ENCODE results near the gene TNRC18.
"Not testable (repeated sequence)": the region's sequence is repeated elsewhere in the genome, so short reads cannot be mapped to it uniquely, and the experiment has no call there.

The TNRC18 gene

GRCh38 chr7:5330288-5330687 is 93.3 kb downstream of the TNRC18 start:
- Histone ChIP-seq H3K4me3 (ENCODE audit: low read depth in 1 of 5, low read length in 5 of 5) (no peak overlapping the region), H3K36me3 (ENCODE audit: control insufficient read depth in 5 of 5, insufficient read depth in 5 of 5, low read length in 5 of 5) (peaks cover 2 to 72% (median 51%) of the 10 kb centered on the region in 5 donors), H3K27me3 (ENCODE audit: control insufficient read depth in 5 of 5, insufficient read depth in 4 of 5, low read length in 5 of 5) (no peaks in the 10 kb centered on the region), H3K27ac (ENCODE audit: low read depth, low read length) (no peak overlapping the region), H3K9ac (ENCODE audit: low read length in 5 of 5) (no peak overlapping the region), H3K4me1 (ENCODE audit: control insufficient read depth in 5 of 5, insufficient read depth in 5 of 5, low read length in 5 of 5) (peaks cover 0 to 2% (median 0%) of the 10 kb centered on the region in 5 donors), H3K9me3 (ENCODE audit: control insufficient read depth in 5 of 5, low read length in 5 of 5) (no peaks in the 10 kb centered on the region)

- peaks cover 0 to 68% (median 51%) of the 10 kb centered on the region in 5 donors for H3K36me3 ChIP-seq (ENCODE audit: control insufficient read depth in 5 of 5, insufficient read depth in 5 of 5, low read length in 5 of 5)
These were observed 98.7 kb downstream of the TNRC18 start for GRCh38 chr7:5324961-5325360.

GRCh38 chr7:5323800-5324781 is 99.5 kb downstream of the TNRC18 start:
- not testable (repeated sequence) for H3K27ac ChIP-seq (ENCODE audit: low read depth, low read length); H3K4me3 ChIP-seq (ENCODE audit: low read depth in 1 of 5, low read length in 5 of 5); H3K27me3 ChIP-seq (ENCODE audit: control insufficient read depth in 5 of 5, insufficient read depth in 4 of 5, low read length in 5 of 5); H3K9me3 ChIP-seq (ENCODE audit: control insufficient read depth in 5 of 5, low read length in 5 of 5); H3K9ac ChIP-seq (ENCODE audit: low read length in 5 of 5)
- Histone ChIP-seq H3K36me3 (ENCODE audit: control insufficient read depth in 5 of 5, insufficient read depth in 5 of 5, low read length in 5 of 5) (peaks cover 0 to 71% (median 54%) of the 10 kb centered on the region in 5 donors), H3K4me1 (ENCODE audit: control insufficient read depth in 5 of 5, insufficient read depth in 5 of 5, low read length in 5 of 5) (peaks cover 0 to 14% (median 5%) of the 10 kb centered on the region in 5 donors)

More at GRCh38 chr7:5324961-5325360, 98.7 kb downstream of the TNRC18 start:
- no peak overlapping the region for H3K27ac ChIP-seq (ENCODE audit: low read depth, low read length)
- no peaks in the 10 kb centered on the region for H3K27me3 ChIP-seq (ENCODE audit: control insufficient read depth in 5 of 5, insufficient read depth in 4 of 5, low read length in 5 of 5)
- H3K9me3 ChIP-seq (ENCODE audit: control insufficient read depth in 5 of 5, low read length in 5 of 5) = no peaks in the 10 kb centered on the region
- no peak overlapping the region for H3K9ac ChIP-seq (ENCODE audit: low read length in 5 of 5)
- H3K4me3 ChIP-seq (ENCODE audit: low read depth in 1 of 5, low read length in 5 of 5) = no peak overlapping the region
- peaks cover 0 to 14% (median 5%) of the 10 kb centered on the region in 5 donors for H3K4me1 ChIP-seq (ENCODE audit: control insufficient read depth in 5 of 5, insufficient read depth in 5 of 5, low read length in 5 of 5)

GRCh38 chr7:5322621-5323410 is 100.8 kb downstream of the TNRC18 start:
- Histone ChIP-seq H3K9me3 (ENCODE audit: control insufficient read depth in 5 of 5, low read length in 5 of 5) (peaks cover 0 to 6% (median 5%) of the 10 kb centered on the region in 5 donors), H3K4me3 (ENCODE audit: low read depth in 1 of 5, low read length in 5 of 5) (no peak overlapping the region), H3K27me3 (ENCODE audit: control insufficient read depth in 5 of 5, insufficient read depth in 4 of 5, low read length in 5 of 5) (no peaks in the 10 kb centered on the region), H3K9ac (ENCODE audit: low read length in 5 of 5) (peak overlapping the region in 1 of 5 donors; percentile 35), H3K4me1 (ENCODE audit: control insufficient read depth in 5 of 5, insufficient read depth in 5 of 5, low read length in 5 of 5) (peaks cover 0 to 14% (median 5%) of the 10 kb centered on the region in 5 donors), H3K36me3 (ENCODE audit: control insufficient read depth in 5 of 5, insufficient read depth in 5 of 5, low read length in 5 of 5) (peaks cover 0 to 70% (median 59%) of the 10 kb centered on the region in 5 donors), H3K27ac (ENCODE audit: low read depth, low read length) (no peak overlapping the region)

- peaks cover 0 to 6% (median 5%) of the 10 kb centered on the region in 5 donors for H3K9me3 ChIP-seq (ENCODE audit: control insufficient read depth in 5 of 5, low read length in 5 of 5)
- peaks cover 0 to 68% (median 62%) of the 10 kb centered on the region in 5 donors for H3K36me3 ChIP-seq (ENCODE audit: control insufficient read depth in 5 of 5, insufficient read depth in 5 of 5, low read length in 5 of 5)
- no peak overlapping the region for H3K9ac ChIP-seq (ENCODE audit: low read length in 5 of 5)
- H3K27ac ChIP-seq (ENCODE audit: low read depth, low read length) = no peak overlapping the region
- H3K4me1 ChIP-seq (ENCODE audit: control insufficient read depth in 5 of 5, insufficient read depth in 5 of 5, low read length in 5 of 5) = peaks cover 0 to 14% (median 5%) of the 10 kb centered on the region in 5 donors
- no peak overlapping the region for H3K4me3 ChIP-seq (ENCODE audit: low read depth in 1 of 5, low read length in 5 of 5)
- H3K27me3 ChIP-seq (ENCODE audit: control insufficient read depth in 5 of 5, insufficient read depth in 4 of 5, low read length in 5 of 5) = no peaks in the 10 kb centered on the region
These were observed 102.7 kb downstream of the TNRC18 start for GRCh38 chr7:5320802-5321396.

GRCh38 chr7:5320391-5320790 is 103.2 kb downstream of the TNRC18 start:
- peaks cover 0 to 73% (median 67%) of the 10 kb centered on the region in 5 donors for H3K36me3 ChIP-seq (ENCODE audit: control insufficient read depth in 5 of 5, insufficient read depth in 5 of 5, low read length in 5 of 5)
- peaks cover 0 to 6% (median 5%) of the 10 kb centered on the region in 5 donors for H3K9me3 ChIP-seq (ENCODE audit: control insufficient read depth in 5 of 5, low read length in 5 of 5)

GRCh38 chr7:5318613-5319012 is 105.0 kb downstream of the TNRC18 start:
- peaks cover 0 to 74% (median 69%) of the 10 kb centered on the region in 5 donors for H3K36me3 ChIP-seq (ENCODE audit: control insufficient read depth in 5 of 5, insufficient read depth in 5 of 5, low read length in 5 of 5)
- not testable (repeated sequence) for H3K27ac ChIP-seq (ENCODE audit: low read depth, low read length)

More at GRCh38 chr7:5320391-5320790, 103.2 kb downstream of the TNRC18 start:
- Histone ChIP-seq H3K4me1 (ENCODE audit: control insufficient read depth in 5 of 5, insufficient read depth in 5 of 5, low read length in 5 of 5) (peaks cover 0 to 14% (median 5%) of the 10 kb centered on the region in 5 donors), H3K27me3 (ENCODE audit: control insufficient read depth in 5 of 5, insufficient read depth in 4 of 5, low read length in 5 of 5) (no peaks in the 10 kb centered on the region), H3K27ac (ENCODE audit: low read depth, low read length) (no peak overlapping the region), H3K9ac (ENCODE audit: low read length in 5 of 5) (no peak overlapping the region), H3K4me3 (ENCODE audit: low read depth in 1 of 5, low read length in 5 of 5) (no peak overlapping the region)

GRCh38 chr7:5315761-5316160 is 107.9 kb downstream of the TNRC18 start:
- peaks cover 0 to 82% (median 68%) of the 10 kb centered on the region in 5 donors for H3K36me3 ChIP-seq (ENCODE audit: control insufficient read depth in 5 of 5, insufficient read depth in 5 of 5, low read length in 5 of 5)
- H3K4me3 ChIP-seq (ENCODE audit: low read depth in 1 of 5, low read length in 5 of 5) = no peak overlapping the region
- H3K27ac ChIP-seq (ENCODE audit: low read depth, low read length) = no peak overlapping the region
- H3K27me3 ChIP-seq (ENCODE audit: control insufficient read depth in 5 of 5, insufficient read depth in 4 of 5, low read length in 5 of 5) = no peaks in the 10 kb centered on the region
- no peak overlapping the region for H3K9ac ChIP-seq (ENCODE audit: low read length in 5 of 5)
- peaks cover 0 to 6% (median 5%) of the 10 kb centered on the region in 5 donors for H3K9me3 ChIP-seq (ENCODE audit: control insufficient read depth in 5 of 5, low read length in 5 of 5)
- no peaks in the 10 kb centered on the region for H3K4me1 ChIP-seq (ENCODE audit: control insufficient read depth in 5 of 5, insufficient read depth in 5 of 5, low read length in 5 of 5)

More at GRCh38 chr7:5318613-5319012, 105.0 kb downstream of the TNRC18 start:
- not testable (repeated sequence) for H3K27me3 ChIP-seq (ENCODE audit: control insufficient read depth in 5 of 5, insufficient read depth in 4 of 5, low read length in 5 of 5); H3K9ac ChIP-seq (ENCODE audit: low read length in 5 of 5); H3K9me3 ChIP-seq (ENCODE audit: control insufficient read depth in 5 of 5, low read length in 5 of 5); H3K4me3 ChIP-seq (ENCODE audit: low read depth in 1 of 5, low read length in 5 of 5); H3K4me1 ChIP-seq (ENCODE audit: control insufficient read depth in 5 of 5, insufficient read depth in 5 of 5, low read length in 5 of 5)

GRCh38 chr7:5314864-5315263 is 108.8 kb downstream of the TNRC18 start:
- H3K4me3 ChIP-seq (ENCODE audit: low read depth in 1 of 5, low read length in 5 of 5) = no peak overlapping the region
- H3K27me3 ChIP-seq (ENCODE audit: control insufficient read depth in 5 of 5, insufficient read depth in 4 of 5, low read length in 5 of 5) = no peaks in the 10 kb centered on the region
- peaks cover 0 to 77% (median 63%) of the 10 kb centered on the region in 5 donors for H3K36me3 ChIP-seq (ENCODE audit: control insufficient read depth in 5 of 5, insufficient read depth in 5 of 5, low read length in 5 of 5)
- peaks cover 0 to 6% (median 5%) of the 10 kb centered on the region in 5 donors for H3K9me3 ChIP-seq (ENCODE audit: control insufficient read depth in 5 of 5, low read length in 5 of 5)
- no peak overlapping the region for H3K27ac ChIP-seq (ENCODE audit: low read depth, low read length)
- no peaks in the 10 kb centered on the region for H3K4me1 ChIP-seq (ENCODE audit: control insufficient read depth in 5 of 5, insufficient read depth in 5 of 5, low read length in 5 of 5)
- no peak overlapping the region for H3K9ac ChIP-seq (ENCODE audit: low read length in 5 of 5)
